ENCODE measurements around the gene CEP131. TPM values are rescaled to one million over a fixed set of nuclear protein-coding genes. Genes with fewer than 3 reads are reported as not detected.

The CEP131 gene
- total RNA-seq, 4 donors from 2014 or later: 6.0 to 8.8 (median 7.5) TPM

DNA sequence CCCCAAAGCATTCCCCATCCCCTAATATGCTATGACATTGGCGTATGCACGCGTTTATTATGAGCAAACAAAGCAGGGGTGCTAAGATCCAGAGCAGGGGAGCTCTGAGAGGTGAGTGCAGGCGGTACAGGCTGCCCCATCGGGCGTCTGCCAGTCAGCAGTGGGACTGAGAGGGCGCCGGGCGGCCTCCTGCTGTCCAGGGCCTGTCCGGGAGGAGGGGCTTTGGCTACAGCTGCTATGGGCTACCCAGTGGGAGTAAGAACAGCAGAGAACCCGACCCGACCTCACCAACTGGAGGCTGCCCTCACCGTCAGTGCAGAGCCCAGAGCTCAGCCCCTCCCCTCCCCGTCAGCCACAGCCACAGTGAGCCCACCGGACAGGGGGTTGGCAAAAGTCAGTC, 38.2 kb downstream of the CEP131 start:
- in situ Hi-C loops (cut with MboI; ENCODE audit: low sequenced_read_pairs in 4 of 4): no loop called here

DNA sequence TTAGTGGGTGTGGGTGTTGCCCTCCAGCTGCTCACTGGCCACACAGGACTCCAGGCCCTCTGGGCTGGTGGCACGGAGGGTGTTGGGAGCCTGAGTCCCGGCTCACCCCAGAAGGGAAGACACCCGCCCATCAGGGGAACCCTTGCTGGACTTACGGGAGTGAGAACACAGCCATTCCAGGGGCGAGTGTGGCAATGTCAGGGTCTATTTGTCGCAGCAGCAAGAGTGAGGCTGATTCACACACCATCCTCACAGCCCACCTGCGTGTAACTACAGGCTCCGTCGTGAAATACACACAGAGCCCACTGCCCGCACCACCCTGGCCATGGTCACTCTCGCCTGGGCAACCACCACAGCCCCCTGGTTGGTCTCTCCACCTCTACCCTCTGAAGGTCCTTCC, 39.0 kb downstream of the CEP131 start:
- intact Hi-C loops (cut with DNase I; ENCODE audit: low total_unique reads) (no loop called here), in situ Hi-C loops (cut with MboI; ENCODE audit: low sequenced_read_pairs in 4 of 4) (no loop called here)
- DNase-seq (no peak), ATAC-seq (no peak)
- no peaks in the 10 kb centered on the region for H3K36me3 ChIP-seq
- no peak overlapping the region for H3K27ac ChIP-seq
- TF ChIP-seq POLR2A (IDR thresholded peaks at IDR 0.05): no peak
- TF ChIP-seq, protein P1, sequence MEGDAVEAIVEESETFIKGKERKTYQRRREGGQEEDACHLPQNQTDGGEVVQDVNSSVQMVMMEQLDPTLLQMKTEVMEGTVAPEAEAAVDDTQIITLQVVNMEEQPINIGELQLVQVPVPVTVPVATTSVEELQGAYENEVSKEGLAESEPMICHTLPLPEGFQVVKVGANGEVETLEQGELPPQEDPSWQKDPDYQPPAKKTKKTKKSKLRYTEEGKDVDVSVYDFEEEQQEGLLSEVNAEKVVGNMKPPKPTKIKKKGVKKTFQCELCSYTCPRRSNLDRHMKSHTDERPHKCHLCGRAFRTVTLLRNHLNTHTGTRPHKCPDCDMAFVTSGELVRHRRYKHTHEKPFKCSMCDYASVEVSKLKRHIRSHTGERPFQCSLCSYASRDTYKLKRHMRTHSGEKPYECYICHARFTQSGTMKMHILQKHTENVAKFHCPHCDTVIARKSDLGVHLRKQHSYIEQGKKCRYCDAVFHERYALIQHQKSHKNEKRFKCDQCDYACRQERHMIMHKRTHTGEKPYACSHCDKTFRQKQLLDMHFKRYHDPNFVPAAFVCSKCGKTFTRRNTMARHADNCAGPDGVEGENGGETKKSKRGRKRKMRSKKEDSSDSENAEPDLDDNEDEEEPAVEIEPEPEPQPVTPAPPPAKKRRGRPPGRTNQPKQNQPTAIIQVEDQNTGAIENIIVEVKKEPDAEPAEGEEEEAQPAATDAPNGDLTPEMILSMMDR (IDR thresholded peaks at IDR 0.05 in 4 of 5, conservative IDR thresholded peaks at IDR 0.05 in 1 of 5): no peak
- H3K4me1 ChIP-seq: no peaks in the 10 kb centered on the region
- H3K9me3 ChIP-seq: no peaks in the 10 kb centered on the region
- H3K27me3 ChIP-seq: peaks cover 0 to 3% (median 0%) of the 10 kb centered on the region in 3 donors
- no peak overlapping the region for H3K4me3 ChIP-seq

More for the DNA sequence above, 38.2 kb downstream of the CEP131 start:
- TF ChIP-seq, protein P1 (IDR thresholded peaks at IDR 0.05 in 4 of 5, conservative IDR thresholded peaks at IDR 0.05 in 1 of 5): no peak
- no peak for TF ChIP-seq POLR2A (IDR thresholded peaks at IDR 0.05)
- Histone ChIP-seq H3K4me1 (no peaks in the 10 kb centered on the region), H3K4me3 (no peak overlapping the region), H3K27ac (no peak overlapping the region), H3K9me3 (no peaks in the 10 kb centered on the region), H3K27me3 (peaks cover 0 to 3% (median 0%) of the 10 kb centered on the region in 3 donors), H3K36me3 (no peaks in the 10 kb centered on the region)
- intact Hi-C loops (cut with DNase I; ENCODE audit: low total_unique reads): no loop called here
- ATAC-seq: no peak
- DNase-seq: no peak

GRCh38 chr17:81183316-81183715, 39.4 kb downstream of the CEP131 start:
- ATAC-seq (no peak), DNase-seq (no peak)
- Histone ChIP-seq H3K27ac (no peak overlapping the region), H3K4me1 (no peaks in the 10 kb centered on the region), H3K27me3 (peaks cover 0 to 3% (median 0%) of the 10 kb centered on the region in 3 donors), H3K36me3 (no peaks in the 10 kb centered on the region), H3K4me3 (no peak overlapping the region), H3K9me3 (no peaks in the 10 kb centered on the region)
- intact Hi-C loops (cut with DNase I; ENCODE audit: low total_unique reads): no loop called here
- in situ Hi-C loops (cut with MboI; ENCODE audit: low sequenced_read_pairs in 4 of 4): no loop called here
- no peak for TF ChIP-seq POLR2A (IDR thresholded peaks at IDR 0.05)
- TF ChIP-seq, protein P1 (IDR thresholded peaks at IDR 0.05 in 4 of 5, conservative IDR thresholded peaks at IDR 0.05 in 1 of 5): no peak

GRCh38 chr17:81182596-81182995, 40.2 kb downstream of the CEP131 start:
- intact Hi-C loops (cut with DNase I; ENCODE audit: low total_unique reads): no loop called here
- TF ChIP-seq POLR2A (IDR thresholded peaks at IDR 0.05): no peak
- TF ChIP-seq, protein P1 (IDR thresholded peaks at IDR 0.05 in 4 of 5, conservative IDR thresholded peaks at IDR 0.05 in 1 of 5): no peak
- Histone ChIP-seq H3K27ac (no peak overlapping the region), H3K9me3 (no peaks in the 10 kb centered on the region), H3K36me3 (no peaks in the 10 kb centered on the region), H3K27me3 (peaks cover 0 to 3% (median 0%) of the 10 kb centered on the region in 3 donors), H3K4me1 (no peaks in the 10 kb centered on the region), H3K4me3 (no peak overlapping the region)
- in situ Hi-C loops (cut with MboI; ENCODE audit: low sequenced_read_pairs in 4 of 4): no loop called here
- no peak for DNase-seq
- no peak for ATAC-seq

GRCh38 chr17:81181811-81182185, 41.0 kb downstream of the CEP131 start:
- intact Hi-C loops (cut with DNase I; ENCODE audit: low total_unique reads) (no loop called here), in situ Hi-C loops (cut with MboI; ENCODE audit: low sequenced_read_pairs in 4 of 4) (no loop called here)
- Histone ChIP-seq H3K9me3 (no peaks in the 10 kb centered on the region), H3K4me1 (no peaks in the 10 kb centered on the region), H3K36me3 (no peaks in the 10 kb centered on the region), H3K27ac (no peak overlapping the region), H3K4me3 (no peak overlapping the region), H3K27me3 (peaks cover 0 to 3% (median 0%) of the 10 kb centered on the region in 3 donors)
- TF ChIP-seq, protein P1 (IDR thresholded peaks at IDR 0.05 in 4 of 5, conservative IDR thresholded peaks at IDR 0.05 in 1 of 5): no peak
- no peak for TF ChIP-seq POLR2A (IDR thresholded peaks at IDR 0.05)
- no peak for ATAC-seq
- no peak for DNase-seq
